GM21526 (cell line): ENCODE measurements around the gene PNPLA3.

Source experiments
- ATAC-seq: cut with Tn5 transposase; IDR thresholded peaks from one replicate; pipeline ENCODE4 v1.9.1; 2021; ENCODE audit warnings: moderate library complexity; ENCODE audit not compliant: unreplicated experiment, low FRiP score

The PNPLA3 gene, protein sequence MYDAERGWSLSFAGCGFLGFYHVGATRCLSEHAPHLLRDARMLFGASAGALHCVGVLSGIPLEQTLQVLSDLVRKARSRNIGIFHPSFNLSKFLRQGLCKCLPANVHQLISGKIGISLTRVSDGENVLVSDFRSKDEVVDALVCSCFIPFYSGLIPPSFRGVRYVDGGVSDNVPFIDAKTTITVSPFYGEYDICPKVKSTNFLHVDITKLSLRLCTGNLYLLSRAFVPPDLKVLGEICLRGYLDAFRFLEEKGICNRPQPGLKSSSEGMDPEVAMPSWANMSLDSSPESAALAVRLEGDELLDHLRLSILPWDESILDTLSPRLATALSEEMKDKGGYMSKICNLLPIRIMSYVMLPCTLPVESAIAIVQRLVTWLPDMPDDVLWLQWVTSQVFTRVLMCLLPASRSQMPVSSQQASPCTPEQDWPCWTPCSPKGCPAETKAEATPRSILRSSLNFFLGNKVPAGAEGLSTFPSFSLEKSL

DNA sequence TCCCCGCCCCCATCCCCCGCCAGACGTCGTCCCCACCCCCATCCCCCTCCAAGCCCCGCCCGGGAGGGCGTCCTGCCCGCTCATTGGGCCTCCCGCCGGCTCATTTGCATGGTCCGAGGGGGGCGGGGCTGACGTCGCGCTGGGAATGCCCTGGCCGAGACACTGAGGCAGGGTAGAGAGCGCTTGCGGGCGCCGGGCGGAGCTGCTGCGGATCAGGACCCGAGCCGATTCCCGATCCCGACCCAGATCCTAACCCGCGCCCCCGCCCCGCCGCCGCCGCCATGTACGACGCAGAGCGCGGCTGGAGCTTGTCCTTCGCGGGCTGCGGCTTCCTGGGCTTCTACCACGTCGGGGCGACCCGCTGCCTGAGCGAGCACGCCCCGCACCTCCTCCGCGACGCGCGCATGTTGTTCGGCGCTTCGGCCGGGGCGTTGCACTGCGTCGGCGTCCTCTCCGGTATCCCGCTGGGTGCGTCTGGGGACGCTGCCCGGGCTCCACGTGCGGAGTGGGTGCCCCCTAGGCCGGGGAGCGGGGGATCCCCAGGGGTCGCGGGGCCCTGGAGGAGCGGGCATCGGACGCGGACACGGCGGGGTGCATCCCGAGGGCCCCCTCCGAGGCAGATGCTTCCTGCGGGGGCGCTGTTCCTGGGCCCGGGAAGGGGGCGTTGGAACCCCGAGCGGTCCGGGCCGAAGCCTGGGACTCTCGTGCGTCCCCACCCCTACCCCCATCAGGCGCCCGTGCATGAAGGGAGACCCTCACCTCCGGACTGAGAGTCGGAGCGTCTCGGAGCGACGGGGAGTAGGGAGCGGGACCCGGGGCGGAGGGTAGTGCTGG lies at the start of gene PNPLA3:
TSS of gene PNPLA3 (plus strand) at position 175 of the 834 bp plus-strand sequence. CDS start at position 282, 107 bp downstream.
- ATAC-seq = no peak

GRCh38 chr22:43876866-43877509 lies 46.6 kb upstream of the PNPLA3 start:
- no peak for ATAC-seq

DNA sequence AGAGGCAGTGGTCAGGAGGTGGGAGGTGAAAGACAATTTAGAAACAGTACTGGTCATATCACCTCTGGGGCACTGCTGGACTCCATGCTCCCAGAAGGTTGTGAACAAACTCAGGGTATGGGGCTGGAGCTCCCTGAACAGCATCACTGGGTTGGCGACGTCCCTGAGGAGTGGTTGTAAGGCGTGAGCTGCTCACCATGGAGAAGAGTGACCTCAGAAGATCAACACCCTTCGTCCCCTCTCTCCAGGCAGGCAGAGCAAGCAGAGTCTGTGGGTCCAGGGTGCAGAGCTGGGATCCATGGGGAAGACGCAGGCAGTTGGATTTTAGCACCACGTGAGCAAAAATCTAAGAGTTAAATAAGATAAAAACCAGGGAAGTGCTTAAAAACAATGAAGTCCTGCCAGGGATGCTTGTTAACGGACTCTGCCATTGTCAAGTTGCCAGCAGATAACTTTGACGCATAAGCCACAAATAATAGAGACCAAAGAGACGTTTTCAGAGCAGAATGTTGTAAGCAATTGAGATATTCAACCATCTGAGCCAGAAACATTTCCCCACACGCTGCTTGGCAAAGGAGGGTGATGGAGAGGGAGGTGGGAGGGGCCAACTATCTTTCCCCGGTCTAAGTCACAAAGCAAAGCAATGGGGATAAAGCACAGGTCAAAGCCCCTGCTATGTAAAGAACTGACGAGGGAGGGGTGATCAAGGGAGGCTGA lies 45.4 kb upstream of the PNPLA3 start:
- ATAC-seq = no peak

GRCh38 chr22:43878831-43879550 lies 44.6 kb upstream of the PNPLA3 start:
- no peak for ATAC-seq

DNA sequence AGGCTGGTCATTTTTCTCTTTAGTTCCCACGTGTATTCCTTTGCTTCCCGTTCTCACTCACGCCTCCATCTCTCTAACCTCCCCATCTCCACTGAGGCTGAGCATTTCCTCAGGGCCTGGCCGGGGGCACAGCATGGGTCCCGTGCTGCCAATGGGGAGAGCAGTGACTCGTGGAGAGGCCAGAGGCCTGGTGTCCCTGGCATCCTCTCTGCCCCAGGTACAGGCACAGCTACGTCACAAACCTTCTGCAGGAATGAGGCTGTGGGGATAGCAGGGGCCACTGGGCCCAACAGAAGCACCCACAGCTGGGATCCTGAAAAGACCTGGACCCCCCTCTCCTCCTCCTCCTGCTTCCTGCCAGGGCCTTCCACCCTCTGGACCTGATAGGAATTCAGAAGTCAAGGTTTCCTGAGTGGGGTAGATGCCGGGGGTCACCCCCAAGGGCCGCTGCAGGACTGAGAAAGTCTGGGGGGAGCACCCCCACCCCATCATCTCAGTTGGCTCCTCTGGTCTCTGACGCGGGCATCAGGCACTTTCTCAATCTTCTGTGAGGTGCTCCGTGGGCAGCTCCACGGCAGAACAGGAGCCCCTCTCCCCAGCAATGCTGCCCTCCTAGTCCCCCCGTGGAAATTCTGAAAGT lies 43.6 kb upstream of the PNPLA3 start:
- no peak for ATAC-seq

DNA sequence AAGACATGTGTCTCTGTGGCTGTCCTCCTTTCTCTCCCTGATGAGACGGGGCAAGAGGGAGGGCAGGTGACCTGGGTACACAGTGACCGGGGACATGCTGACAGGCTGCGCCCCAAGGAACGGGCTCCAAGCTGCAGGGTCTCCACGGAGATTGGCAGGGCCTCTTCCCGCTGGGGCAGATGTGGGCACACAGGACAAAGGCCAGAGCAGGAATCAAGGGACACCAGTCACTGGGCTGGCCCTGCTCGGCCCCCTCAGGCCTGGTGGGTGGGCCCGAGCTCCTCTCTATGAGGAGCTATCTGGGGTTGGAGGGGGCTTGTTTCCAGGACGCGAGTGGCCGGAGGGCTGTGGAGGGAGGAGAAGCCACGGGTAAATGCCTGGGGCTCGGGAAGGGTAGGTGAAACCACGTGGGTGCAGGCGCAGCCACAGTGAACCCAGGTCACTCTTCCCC lies 43.0 kb upstream of the PNPLA3 start:
- ATAC-seq = no peak

- ATAC-seq = no peak
These were observed 42.2 kb upstream of the PNPLA3 start for GRCh38 chr22:43881091-43882061.

GRCh38 chr22:43882122-43882767 lies 41.4 kb upstream of the PNPLA3 start:
- no peak for ATAC-seq

DNA sequence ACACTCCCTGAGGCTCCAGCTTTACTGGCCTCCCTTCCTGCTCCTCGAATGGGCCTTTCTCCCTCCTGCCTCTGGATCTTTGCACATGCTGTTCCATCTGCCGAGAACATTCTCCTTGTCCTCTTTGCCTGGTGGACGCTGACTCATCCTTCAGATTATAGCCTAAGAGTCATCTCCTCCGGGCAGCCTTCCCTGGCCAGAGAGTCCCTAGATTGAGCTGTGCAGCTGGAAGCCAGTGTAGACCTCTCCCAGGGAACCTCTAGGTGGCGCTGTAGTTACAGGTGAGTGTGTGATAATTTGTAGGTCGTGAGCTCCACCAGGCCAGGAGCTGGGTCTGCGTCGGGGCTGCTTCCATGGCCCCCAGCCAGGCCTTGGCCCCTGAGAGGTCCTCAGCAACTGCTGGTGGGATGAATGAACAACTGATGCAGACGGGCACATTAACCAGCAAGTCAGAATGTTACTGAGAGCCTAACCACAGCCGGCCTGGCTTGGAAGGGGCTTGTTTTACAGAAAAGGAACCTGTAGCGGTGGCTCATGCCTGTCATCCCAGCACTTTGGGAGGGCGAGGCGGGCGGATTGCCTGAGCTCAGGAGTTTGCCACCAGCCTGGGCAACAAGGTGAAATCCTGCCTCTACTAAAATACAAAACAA lies 40.5 kb upstream of the PNPLA3 start:
- no peak for ATAC-seq

- no peak for ATAC-seq
These were observed 39.7 kb upstream of the PNPLA3 start for GRCh38 chr22:43883719-43884415.

GRCh38 chr22:43884600-43885318 lies 38.8 kb upstream of the PNPLA3 start:
- no peak for ATAC-seq

GRCh38 chr22:43885319-43885671 lies 38.3 kb upstream of the PNPLA3 start:
- ATAC-seq = no peak

- no peak for ATAC-seq
These were observed 37.8 kb upstream of the PNPLA3 start for GRCh38 chr22:43885786-43886185.

- no peak for ATAC-seq
These were observed 37.4 kb upstream of the PNPLA3 start for GRCh38 chr22:43886231-43886630.

DNA sequence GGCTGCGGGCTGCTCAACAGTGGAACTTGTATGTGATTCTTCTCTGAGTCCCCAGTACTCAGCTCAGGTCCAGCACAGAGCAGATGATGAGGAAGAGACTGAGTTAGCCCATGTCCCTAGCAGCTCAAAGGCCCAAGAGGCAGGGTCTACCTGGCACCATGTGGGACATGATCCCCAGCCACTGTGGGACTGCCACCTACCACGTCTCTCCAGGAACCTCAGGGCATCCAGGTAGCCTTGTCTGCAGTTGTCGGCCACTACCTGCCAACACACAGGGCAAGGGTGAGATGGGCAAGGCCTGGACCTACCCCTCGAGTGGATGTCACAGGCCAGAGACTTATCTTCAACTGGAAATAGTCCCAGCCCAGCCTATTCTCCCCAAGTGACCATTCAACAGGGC lies 36.2 kb upstream of the PNPLA3 start:
- ATAC-seq = no peak

- ATAC-seq = no peak
These were observed 34.9 kb upstream of the PNPLA3 start for GRCh38 chr22:43888740-43889139.
